ENCODE data around the gene WDR18.
A peak's percentile ranks its signal among the peaks of the same experiment; 100 is the strongest.

Gene WDR18, protein sequence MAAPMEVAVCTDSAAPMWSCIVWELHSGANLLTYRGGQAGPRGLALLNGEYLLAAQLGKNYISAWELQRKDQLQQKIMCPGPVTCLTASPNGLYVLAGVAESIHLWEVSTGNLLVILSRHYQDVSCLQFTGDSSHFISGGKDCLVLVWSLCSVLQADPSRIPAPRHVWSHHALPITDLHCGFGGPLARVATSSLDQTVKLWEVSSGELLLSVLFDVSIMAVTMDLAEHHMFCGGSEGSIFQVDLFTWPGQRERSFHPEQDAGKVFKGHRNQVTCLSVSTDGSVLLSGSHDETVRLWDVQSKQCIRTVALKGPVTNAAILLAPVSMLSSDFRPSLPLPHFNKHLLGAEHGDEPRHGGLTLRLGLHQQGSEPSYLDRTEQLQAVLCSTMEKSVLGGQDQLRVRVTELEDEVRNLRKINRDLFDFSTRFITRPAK

GRCh38 chr19:984165-984967 lies at the start of gene WDR18:
WDR18 (plus strand) TSS chr19:984345; CDS start chr19:984354, 9 bp downstream.
- H3K9me3 Mint-ChIP-seq, result no peaks in the 10 kb centered on the region
- peak within 1 kb of the TSS; percentile 99 for H3K27ac Mint-ChIP-seq
- H3K36me3 Mint-ChIP-seq, result peaks cover 21 to 32% of the 10 kb centered on the region in 2 donors
- ATAC-seq (replicated peaks), result peak; percentile 87 to 94
- H3K27me3 Mint-ChIP-seq, result no peaks in the 10 kb centered on the region
- H3K4me3 Mint-ChIP-seq, result peak within 1 kb of the TSS; percentile 96 to 98
- peaks cover 24 to 36% of the 10 kb centered on the region in 2 donors for H3K4me1 Mint-ChIP-seq
- peak; percentile 85 for DNase-seq

GRCh38 chr19:934865-935479 lies 49.2 kb upstream of the WDR18 start:
- Mint-ChIP-seq H3K36me3 (peaks cover 56 to 62% of the 10 kb centered on the region in 2 donors), H3K4me1 (peaks cover 32 to 70% of the 10 kb centered on the region in 2 donors), H3K27me3 (no peaks in the 10 kb centered on the region), H3K4me3 (peak overlapping the region in 1 of 2 donors; percentile 25), H3K9me3 (peaks cover 0 to 2% of the 10 kb centered on the region in 2 donors), H3K27ac (no peak overlapping the region)
- DNase-seq (no peak), ATAC-seq (replicated peaks) (no peak)

GRCh38 chr19:936175-936546 lies 48.0 kb upstream of the WDR18 start:
- ATAC-seq (replicated peaks), result no peak
- Mint-ChIP-seq H3K4me3 (no peak overlapping the region), H3K36me3 (peaks cover 52 to 58% of the 10 kb centered on the region in 2 donors), H3K9me3 (peaks cover 0 to 2% of the 10 kb centered on the region in 2 donors), H3K27me3 (no peaks in the 10 kb centered on the region), H3K4me1 (peaks cover 37 to 77% of the 10 kb centered on the region in 2 donors), H3K27ac (no peak overlapping the region)
- no peak for DNase-seq

GRCh38 chr19:937259-937694 lies 46.9 kb upstream of the WDR18 start:
- ATAC-seq (replicated peaks) (peak; percentile 73 to 79), DNase-seq (peak; percentile 74)
- Mint-ChIP-seq H3K27me3 (no peaks in the 10 kb centered on the region), H3K9me3 (peaks cover 0 to 2% of the 10 kb centered on the region in 2 donors), H3K27ac (peak overlapping the region; percentile 89), H3K4me1 (peaks cover 40 to 83% of the 10 kb centered on the region in 2 donors), H3K36me3 (peaks cover 53 to 57% of the 10 kb centered on the region in 2 donors), H3K4me3 (peak overlapping the region; percentile 34 to 59)

DNA sequence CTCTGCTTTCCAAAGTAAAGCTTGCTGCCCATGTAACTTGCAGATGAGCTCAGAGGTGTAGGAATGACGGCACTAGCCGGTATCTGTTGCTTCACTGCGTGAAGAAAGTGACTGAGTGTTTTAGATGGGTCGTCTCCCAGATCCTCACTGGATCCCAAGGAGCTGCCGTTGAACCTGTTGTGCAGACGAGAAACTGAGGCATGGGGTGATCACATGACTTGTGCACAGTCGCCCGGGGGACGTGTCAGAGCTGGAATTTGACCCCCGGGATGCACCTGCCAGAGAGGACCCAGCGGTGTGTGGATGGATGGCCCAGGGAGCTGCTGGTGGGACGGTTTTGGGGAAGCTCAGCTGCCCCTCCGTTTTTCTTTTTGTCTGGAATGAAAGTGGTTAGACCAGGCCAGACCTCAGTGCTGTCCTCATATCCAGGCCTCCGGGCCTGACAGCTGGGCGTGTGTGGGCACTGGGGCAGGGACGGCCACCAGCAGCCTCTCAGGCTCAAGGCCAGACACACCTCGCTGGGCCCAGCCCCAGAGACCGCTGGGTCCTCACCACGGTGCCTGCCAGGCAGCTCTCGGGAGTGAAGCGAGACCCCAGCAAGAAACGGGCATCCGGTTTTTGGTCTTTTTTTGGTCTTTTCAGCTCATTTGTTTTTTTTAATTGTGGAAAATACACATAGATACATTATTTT lies 45.8 kb upstream of the WDR18 start:
- DNase-seq (no peak), ATAC-seq (replicated peaks) (no peak)
- peak overlapping the region in 1 of 2 donors; percentile 22 for H3K4me3 Mint-ChIP-seq
- H3K36me3 Mint-ChIP-seq, result peaks cover 52 to 59% of the 10 kb centered on the region in 2 donors
- peak overlapping the region; percentile 89 for H3K27ac Mint-ChIP-seq
- peaks cover 0 to 3% of the 10 kb centered on the region in 2 donors for H3K9me3 Mint-ChIP-seq
- H3K4me1 Mint-ChIP-seq, result peaks cover 37 to 76% of the 10 kb centered on the region in 2 donors
- H3K27me3 Mint-ChIP-seq, result no peaks in the 10 kb centered on the region

- Mint-ChIP-seq H3K9me3 (peaks cover 0 to 5% of the 10 kb centered on the region in 2 donors), H3K4me3 (peak overlapping the region; percentile 75 to 86), H3K4me1 (peaks cover 37 to 71% of the 10 kb centered on the region in 2 donors), H3K27ac (peak overlapping the region; percentile 94), H3K27me3 (no peaks in the 10 kb centered on the region), H3K36me3 (peaks cover 57 to 61% of the 10 kb centered on the region in 2 donors)
- no peak for ATAC-seq (replicated peaks)
- no peak for DNase-seq
Measured at GRCh38 chr19:939439-939838, 44.7 kb upstream of the WDR18 start.

DNA sequence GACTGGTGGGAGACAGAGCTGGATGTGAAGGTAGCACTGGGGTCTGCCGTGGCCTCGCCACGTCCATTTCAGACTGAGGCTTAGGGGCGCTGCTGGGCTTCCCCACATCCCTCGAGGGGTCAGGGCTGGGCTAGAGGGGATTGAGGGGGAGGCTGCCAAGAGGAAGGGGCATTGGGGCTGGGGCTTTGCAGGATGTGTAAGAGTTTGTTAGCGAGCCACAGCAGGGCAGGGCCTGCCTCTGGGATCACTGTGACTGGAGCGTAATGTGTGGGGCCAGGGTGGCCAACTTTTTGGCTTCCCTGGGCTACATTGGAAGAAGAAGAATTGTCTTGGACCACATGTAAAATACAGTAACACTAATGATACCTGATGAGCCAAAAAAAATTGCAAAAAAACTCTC lies 44.2 kb upstream of the WDR18 start:
- peaks cover 62 to 66% of the 10 kb centered on the region in 2 donors for H3K36me3 Mint-ChIP-seq
- ATAC-seq (replicated peaks) (no peak), DNase-seq (no peak)
- peaks cover 42 to 71% of the 10 kb centered on the region in 2 donors for H3K4me1 Mint-ChIP-seq
- peak overlapping the region; percentile 94 for H3K27ac Mint-ChIP-seq
- H3K4me3 Mint-ChIP-seq, result peak overlapping the region; percentile 75 to 86
- no peaks in the 10 kb centered on the region for H3K27me3 Mint-ChIP-seq
- H3K9me3 Mint-ChIP-seq, result peaks cover 0 to 5% of the 10 kb centered on the region in 2 donors

GRCh38 chr19:940591-941291 lies 43.4 kb upstream of the WDR18 start:
- no peaks in the 10 kb centered on the region for H3K27me3 Mint-ChIP-seq
- DNase-seq (peak; percentile 68), ATAC-seq (replicated peaks) (peak; percentile 64 to 66)
- H3K36me3 Mint-ChIP-seq, result peaks cover 64 to 65% of the 10 kb centered on the region in 2 donors
- H3K4me1 Mint-ChIP-seq, result peaks cover 47 to 73% of the 10 kb centered on the region in 2 donors
- peak overlapping the region; percentile 94 for H3K27ac Mint-ChIP-seq
- H3K4me3 Mint-ChIP-seq, result peak overlapping the region; percentile 81 to 86
- peaks cover 0 to 5% of the 10 kb centered on the region in 2 donors for H3K9me3 Mint-ChIP-seq

DNA sequence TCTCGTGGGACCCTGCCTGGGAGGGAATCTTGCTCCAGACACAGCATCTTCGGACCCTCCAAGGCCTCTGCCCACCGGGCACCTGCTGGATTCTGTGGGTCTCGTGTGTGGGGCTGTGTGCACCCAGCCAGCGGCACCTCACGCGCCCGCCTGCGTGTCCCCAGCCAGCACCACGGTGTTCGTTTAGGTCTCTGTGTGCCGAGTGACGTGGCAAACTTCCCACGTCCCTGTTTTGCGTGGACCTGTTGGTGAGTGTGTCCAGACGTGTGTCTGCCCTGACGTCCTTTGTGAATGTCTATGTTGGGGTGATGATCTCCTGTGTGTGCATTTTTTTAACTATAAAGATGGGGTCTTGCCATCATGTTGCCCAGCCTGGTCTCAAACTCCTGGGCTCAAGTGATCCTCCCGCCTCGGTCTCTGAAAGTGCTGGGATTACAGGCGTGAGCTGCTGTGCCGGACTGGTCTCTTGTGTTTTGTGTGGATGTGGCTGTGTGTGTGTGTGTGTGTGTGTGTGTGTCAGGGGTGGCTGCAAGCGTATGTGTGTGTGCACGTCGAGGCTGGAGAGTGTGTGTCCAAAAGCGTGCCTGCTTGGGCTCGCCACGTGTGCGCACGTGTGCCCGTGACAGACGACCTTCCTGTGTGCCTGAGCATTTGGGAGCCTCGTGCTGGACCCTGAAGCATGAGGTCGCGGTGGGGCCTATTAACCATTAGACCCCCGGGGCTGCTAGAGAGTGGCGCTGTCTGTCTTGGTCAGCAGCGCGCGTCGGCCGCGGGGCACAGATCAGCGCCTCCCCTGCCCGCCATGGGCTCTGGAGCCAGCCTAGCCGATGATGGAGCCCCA lies 42.6 kb upstream of the WDR18 start:
- no peak for ATAC-seq (replicated peaks)
- H3K36me3 Mint-ChIP-seq, result peaks cover 64 to 66% of the 10 kb centered on the region in 2 donors
- no peaks in the 10 kb centered on the region for H3K27me3 Mint-ChIP-seq
- H3K9me3 Mint-ChIP-seq, result peaks cover 0 to 5% of the 10 kb centered on the region in 2 donors
- H3K27ac Mint-ChIP-seq, result peak overlapping the region; percentile 92
- H3K4me1 Mint-ChIP-seq, result peaks cover 48 to 75% of the 10 kb centered on the region in 2 donors
- no peak for DNase-seq
- peak overlapping the region; percentile 76 to 81 for H3K4me3 Mint-ChIP-seq

GRCh38 chr19:942133-942645 lies 42.0 kb upstream of the WDR18 start:
- DNase-seq (no peak), ATAC-seq (replicated peaks) (no peak)
- H3K4me3 Mint-ChIP-seq, result peak overlapping the region in 1 of 2 donors; percentile 60
- no peaks in the 10 kb centered on the region for H3K27me3 Mint-ChIP-seq
- H3K4me1 Mint-ChIP-seq, result peaks cover 46 to 75% of the 10 kb centered on the region in 2 donors
- H3K9me3 Mint-ChIP-seq, result peaks cover 0 to 5% of the 10 kb centered on the region in 2 donors
- peaks cover 60 to 63% of the 10 kb centered on the region in 2 donors for H3K36me3 Mint-ChIP-seq
- no peak overlapping the region for H3K27ac Mint-ChIP-seq

DNA sequence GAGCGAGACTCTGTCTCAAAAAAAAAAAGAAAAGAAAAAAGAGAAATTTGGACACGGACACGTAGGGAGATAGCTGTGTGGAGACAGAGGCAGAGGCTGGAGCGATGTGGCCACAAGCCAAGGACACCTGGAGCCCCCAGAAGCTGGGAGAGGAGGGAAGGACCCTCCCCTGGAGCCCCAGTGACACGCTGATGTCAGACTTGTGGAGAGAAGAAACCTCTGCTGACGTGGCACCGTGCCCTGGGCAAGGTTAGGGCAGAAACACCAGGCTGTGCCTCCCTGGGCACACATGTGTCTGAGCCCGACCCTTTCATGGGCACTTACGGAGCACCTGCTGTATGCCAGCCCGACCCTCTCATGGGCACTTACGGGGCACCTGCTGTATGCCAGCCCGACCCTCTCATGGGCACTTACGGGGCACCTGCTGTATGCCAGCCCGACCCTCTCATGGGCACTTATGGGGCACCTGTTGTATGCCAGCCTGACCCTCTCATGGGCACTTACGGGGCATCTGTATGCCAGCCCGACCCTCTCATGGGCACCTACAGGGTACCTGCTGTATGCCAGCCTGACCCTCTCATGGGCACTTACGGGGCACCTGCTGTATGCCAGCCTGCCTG lies 40.5 kb upstream of the WDR18 start:
- Mint-ChIP-seq H3K27me3 (no peaks in the 10 kb centered on the region), H3K4me1 (peaks cover 49 to 77% of the 10 kb centered on the region in 2 donors), H3K4me3 (no peak overlapping the region), H3K36me3 (peaks cover 55 to 65% of the 10 kb centered on the region in 2 donors), H3K9me3 (peaks cover 0 to 3% of the 10 kb centered on the region in 2 donors), H3K27ac (peak overlapping the region; percentile 81)
- no peak for DNase-seq
- no peak for ATAC-seq (replicated peaks)

DNA sequence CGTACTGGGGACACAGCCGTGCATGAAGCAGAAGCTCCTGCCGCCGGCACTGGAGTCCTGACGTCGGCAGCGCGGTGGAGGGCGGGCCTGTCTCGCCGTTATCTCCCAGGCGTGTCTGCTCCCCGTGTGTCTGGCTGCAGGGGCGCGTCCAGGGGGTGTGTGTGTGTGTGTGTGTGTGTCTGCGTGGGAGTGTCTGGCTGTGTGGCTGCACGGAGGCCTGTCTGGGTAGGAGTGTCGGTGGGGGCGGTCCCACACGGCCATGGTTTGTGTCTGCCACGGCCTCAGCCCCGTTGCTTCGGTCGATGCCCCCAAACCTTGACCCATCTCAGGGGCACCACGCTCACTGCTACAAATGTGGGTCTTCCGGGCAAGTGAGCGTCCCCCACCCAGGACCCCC lies 40.0 kb upstream of the WDR18 start:
- no peaks in the 10 kb centered on the region for H3K27me3 Mint-ChIP-seq
- no peak overlapping the region for H3K4me3 Mint-ChIP-seq
- no peak for ATAC-seq (replicated peaks)
- DNase-seq, result no peak
- peak overlapping the region; percentile 88 for H3K27ac Mint-ChIP-seq
- peaks cover 0 to 3% of the 10 kb centered on the region in 2 donors for H3K9me3 Mint-ChIP-seq
- H3K36me3 Mint-ChIP-seq, result peaks cover 54 to 68% of the 10 kb centered on the region in 2 donors
- peaks cover 49 to 81% of the 10 kb centered on the region in 2 donors for H3K4me1 Mint-ChIP-seq
